ENCODE measurements around the gene ANKFN1. TPM values are rescaled to one million over a fixed set of nuclear protein-coding genes. Genes with fewer than 3 reads are reported as not detected.

Gene ANKFN1
- total RNA-seq, 1 experiment from 2014 or later = not detected

DNA sequence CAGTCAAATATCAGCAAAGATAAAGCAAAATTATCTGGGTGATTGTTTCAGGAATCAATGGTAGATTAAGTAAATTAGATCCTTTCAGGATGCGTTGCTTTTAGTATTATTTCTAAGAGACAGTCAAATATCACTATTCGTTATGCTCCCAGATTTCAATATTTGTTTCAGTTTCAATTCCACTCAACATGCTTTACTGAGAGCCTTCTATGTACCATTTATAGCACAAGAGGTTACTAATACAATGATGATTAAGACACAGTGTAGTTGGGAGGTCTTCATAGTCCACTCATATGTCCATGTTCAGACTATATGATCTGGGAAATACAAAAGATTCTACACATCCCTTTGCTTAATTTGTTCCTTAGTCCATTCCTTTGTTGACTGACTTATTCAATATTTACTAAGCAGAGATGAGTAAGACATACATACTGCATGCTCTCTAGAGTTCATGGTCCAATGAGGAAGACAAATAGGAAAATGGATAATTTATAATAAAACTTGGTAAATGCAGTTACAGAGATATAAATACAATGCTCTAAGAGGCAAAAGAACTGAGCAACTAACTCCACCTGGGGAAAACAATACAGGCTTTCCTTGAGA, 352.0 kb downstream of the ANKFN1 start:
- no peak for DNase-seq (ENCODE audit: low spot score)

DNA sequence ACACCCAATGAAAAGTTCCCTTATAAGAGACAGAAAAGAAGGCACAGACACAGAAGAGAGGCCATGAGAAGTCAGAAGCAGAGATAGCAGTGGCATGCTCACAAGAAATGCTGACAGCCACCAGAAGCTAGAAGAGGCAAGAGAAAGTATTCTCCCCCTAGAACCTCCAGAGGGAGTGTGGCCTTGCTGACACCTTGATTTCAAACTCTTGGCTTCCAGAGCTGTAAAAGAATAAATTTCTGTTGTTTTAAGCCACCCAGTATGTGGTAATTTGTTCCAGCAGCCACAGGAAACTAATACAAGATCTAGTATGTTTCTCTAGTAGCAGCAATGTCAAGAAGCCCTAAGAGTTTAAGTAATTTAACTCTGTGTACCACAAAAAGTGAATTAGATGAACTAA, 353.1 kb downstream of the ANKFN1 start:
- DNase-seq (ENCODE audit: low spot score) = no peak

GRCh38 chr17:56510554-56511342, 357.5 kb downstream of the ANKFN1 start:
- no peak for DNase-seq (ENCODE audit: low spot score)

GRCh38 chr17:56514264-56514663, 361.0 kb downstream of the ANKFN1 start:
- DNase-seq (ENCODE audit: low spot score) = no peak

GRCh38 chr17:56514899-56515298, 361.6 kb downstream of the ANKFN1 start:
- DNase-seq (ENCODE audit: low spot score) = no peak

- no peak for DNase-seq (ENCODE audit: low spot score)
These were observed 368.3 kb downstream of the ANKFN1 start for GRCh38 chr17:56521414-56522141.

DNA sequence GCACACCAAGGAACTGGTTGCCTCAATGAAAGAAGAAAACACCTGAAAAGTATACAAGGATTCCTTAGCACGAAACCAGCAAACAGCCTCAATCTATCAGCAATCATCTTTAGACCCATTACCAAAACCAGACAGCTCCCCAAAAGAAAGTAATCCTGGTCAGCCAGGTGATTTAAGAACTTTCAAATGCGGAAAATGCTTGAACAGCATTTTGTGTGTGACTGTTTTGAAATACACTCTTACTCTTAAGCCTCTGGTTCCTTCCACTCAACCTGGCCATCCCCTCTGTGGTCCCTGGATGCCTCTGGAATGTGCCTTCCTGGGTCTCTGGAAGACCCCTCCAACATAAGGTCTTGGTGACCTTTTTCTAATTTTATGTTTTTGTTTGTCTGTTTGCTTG, 369.8 kb downstream of the ANKFN1 start:
- no peak for DNase-seq (ENCODE audit: low spot score)

GRCh38 chr17:56528696-56529095, 375.4 kb downstream of the ANKFN1 start:
- DNase-seq (ENCODE audit: low spot score) = no peak

- DNase-seq (ENCODE audit: low spot score) = no peak
These were observed 379.7 kb downstream of the ANKFN1 start for GRCh38 chr17:56532926-56533325.

DNA sequence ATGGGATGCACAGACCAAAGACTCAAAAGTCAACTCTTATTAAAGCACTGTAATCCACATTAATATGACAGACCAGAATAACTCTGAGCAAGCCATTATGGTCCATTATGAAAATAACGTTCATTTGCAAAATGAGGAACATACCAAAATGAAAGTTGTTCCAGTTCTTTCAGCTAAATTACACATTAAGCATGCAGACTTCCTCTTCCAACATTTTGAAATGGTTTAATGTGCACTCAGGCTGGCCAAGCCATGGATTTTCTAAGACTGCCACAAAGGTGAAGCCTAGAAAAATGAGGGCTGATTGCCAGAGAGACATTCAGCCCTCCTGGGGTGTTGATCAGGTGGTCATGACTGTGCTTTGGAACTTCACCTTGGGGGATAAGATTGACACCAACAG, 383.5 kb downstream of the ANKFN1 start:
- no peak for DNase-seq (ENCODE audit: low spot score)

DNA sequence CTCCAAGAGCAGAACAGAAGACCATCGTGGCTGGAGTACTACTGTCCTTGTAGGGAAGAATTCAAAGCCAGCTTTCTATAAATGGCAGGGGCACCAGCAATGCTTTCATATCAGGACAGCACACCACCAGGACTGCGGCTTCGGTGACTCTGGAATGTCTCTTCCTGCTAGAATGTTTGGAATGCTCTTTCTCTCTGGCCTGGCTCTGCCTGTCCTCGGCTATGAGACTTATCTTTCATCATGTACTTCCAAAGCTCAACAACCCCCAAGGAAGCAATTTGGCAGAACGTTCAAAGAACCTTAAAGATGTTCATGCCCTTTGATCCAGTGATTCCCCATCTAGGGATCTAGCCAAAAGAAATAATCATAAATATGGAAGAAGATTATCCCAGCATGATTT, 387.6 kb downstream of the ANKFN1 start:
- DNase-seq (ENCODE audit: low spot score) = no peak

DNA sequence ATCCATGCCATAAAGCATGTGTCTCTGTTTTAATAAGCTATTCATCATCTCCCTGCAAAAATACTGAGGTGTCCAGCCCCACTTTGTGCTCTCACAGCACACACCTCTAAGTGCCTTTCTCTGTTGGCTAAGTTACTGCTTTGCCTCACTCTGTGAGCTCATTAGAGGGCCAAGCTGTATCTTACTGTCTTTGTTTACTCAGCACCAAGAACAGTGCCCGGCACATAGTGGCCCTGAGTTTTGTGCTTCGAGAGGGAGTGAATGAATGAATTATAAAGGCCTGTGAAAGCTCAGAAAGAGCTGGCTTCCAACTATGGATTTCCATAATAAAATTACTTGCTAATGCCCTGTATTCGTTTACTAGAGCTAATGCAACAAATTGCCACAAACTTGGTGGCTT, 390.0 kb downstream of the ANKFN1 start:
- DNase-seq (ENCODE audit: low spot score) = no peak

- DNase-seq (ENCODE audit: low spot score) = no peak
These were observed 391.8 kb downstream of the ANKFN1 start for GRCh38 chr17:56545106-56545505.

DNA sequence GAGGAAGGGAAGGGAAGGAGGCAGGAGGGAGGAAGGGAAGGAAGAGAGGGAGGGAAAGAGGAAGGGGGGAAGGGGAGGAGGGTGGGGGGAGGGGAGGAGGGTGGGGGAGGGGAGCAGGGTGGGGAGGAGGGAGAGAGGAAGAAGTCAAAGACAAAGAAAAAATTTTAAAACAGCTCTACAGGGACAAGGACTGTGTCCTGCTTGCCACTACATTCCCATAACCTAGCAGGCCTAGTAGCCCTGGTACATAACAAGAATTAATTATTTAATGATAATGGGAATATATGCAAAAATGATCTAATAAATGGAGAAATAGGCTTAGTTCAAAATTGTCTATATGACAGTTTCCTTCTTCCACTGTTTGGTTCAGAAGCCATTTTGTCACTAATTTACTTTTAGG, 392.7 kb downstream of the ANKFN1 start:
- DNase-seq (ENCODE audit: low spot score) = no peak

DNA sequence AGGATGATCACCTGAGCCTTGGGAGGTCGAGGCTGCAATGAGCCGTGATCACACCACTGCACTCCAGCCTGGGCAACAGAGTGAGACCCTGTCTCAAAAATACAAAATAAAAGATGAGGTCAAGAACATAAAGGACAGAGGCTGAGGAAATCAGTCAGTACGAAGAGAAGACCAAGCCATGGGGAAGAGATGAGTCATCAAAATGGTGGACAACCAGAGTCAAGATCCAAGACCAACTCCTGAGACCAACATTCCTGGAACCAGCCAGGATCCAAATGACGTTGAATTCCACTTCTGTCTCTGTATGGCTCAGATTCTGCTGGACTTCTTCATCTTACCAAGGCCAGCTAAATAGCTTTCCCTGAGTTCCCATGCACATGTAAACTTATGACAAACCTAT, 395.4 kb downstream of the ANKFN1 start:
- no peak for DNase-seq (ENCODE audit: low spot score)

GRCh38 chr17:56549501-56549900, 396.2 kb downstream of the ANKFN1 start:
- no peak for DNase-seq (ENCODE audit: low spot score)

DNA sequence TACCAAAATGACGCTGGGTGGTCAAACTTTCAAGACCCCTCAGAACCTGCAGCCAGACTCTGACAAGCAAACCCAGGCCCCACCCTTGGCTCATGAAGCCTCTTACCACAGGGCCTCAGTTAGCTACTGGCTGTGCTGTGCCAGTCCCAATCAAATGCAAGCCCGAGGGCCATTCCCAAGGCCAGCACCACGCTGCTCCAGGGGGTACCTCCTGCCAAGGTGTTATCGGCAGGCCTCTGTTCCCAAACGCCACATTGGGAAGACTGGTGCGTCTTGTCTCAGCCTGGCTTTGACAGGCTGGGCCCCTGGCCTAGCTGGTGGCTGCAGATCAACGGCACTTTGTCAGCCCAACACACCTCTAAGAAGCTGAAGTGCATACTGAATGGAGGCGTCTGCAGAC, 404.4 kb downstream of the ANKFN1 start:
- DNase-seq (ENCODE audit: low spot score) = no peak

DNA sequence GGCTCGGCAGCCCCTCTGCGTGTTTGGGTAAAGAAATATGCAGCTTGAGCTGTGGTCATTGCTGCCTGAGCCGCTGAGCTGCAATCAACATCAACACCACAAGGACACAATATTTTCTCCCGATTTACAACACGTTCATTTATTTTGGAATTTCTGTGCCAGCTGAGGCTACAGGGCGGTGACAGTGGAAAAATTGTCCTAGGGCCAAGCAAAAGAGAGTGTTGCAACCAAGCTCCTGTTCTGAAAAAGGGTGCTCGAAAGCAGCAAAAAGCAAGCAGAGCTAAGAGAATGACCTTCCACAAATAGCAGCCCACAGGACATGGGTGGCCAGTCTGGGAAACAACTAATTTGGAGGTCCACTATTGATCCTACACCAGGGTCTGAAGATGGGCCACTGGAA, 404.8 kb downstream of the ANKFN1 start:
- DNase-seq (ENCODE audit: low spot score) = no peak

Small RNA genes within 50 kb of the gene (small RNA-seq; reads per million reads assigned to genes)
- not detected for gene AC006600.1
